Neutrophil (primary cell): ENCODE data around the gene SLC25A6.

Source experiments
- H3K27ac ChIP-seq: fragments of 200-600 bp; sonication (generic); 2 replicates; pipeline ENCODE4 v1.5.1; 2016; ENCODE audit warnings: mild to moderate bottlenecking, moderate library complexity
- H3K27me3 ChIP-seq: fragments of 200-600 bp; sonication (generic); 2 replicates; pipeline ENCODE4 v1.6.0; 2016; ENCODE audit warnings: mild to moderate bottlenecking
- H3K36me3 ChIP-seq: fragments of 200-600 bp; sonication (generic); 2 replicates; pipeline ENCODE4 v1.5.1; 2017
- H3K4me1 ChIP-seq, 2 experiments: fragments of 200-600 bp in 1 of 2; sonication (generic) in 1 of 2; 1 replicate in 1 of 2; 2 replicates in 1 of 2; pipeline versions ENCODE4 v1.5.1 to v1.6.1; 2013 to 2016; ENCODE audit warnings: low read depth in 1 of 2, low read length in 1 of 2, mild to moderate bottlenecking in 1 of 2, moderate library complexity in 1 of 2; ENCODE audit not compliant: control insufficient read depth in 1 of 2, insufficient read depth in 1 of 2
- H3K4me3 ChIP-seq, 2 experiments: fragments of 200-600 bp in 1 of 2; sonication (generic) in 1 of 2; 1 replicate in 1 of 2; 2 replicates in 1 of 2; pipeline ENCODE4 v1.5.1; 2013 to 2016; ENCODE audit warnings: low read depth in 1 of 2, low read length in 1 of 2, mild to moderate bottlenecking in 1 of 2, moderate library complexity in 1 of 2
- H3K9me3 ChIP-seq: fragments of 200-600 bp; sonication (generic); 2 replicates; pipeline ENCODE4 v1.5.1; 2016
- CTCF ChIP-seq: fragments of 200-600 bp; sonication (generic); IDR thresholded peaks from 2 replicates; pipeline ENCODE4 v1.5.1; 2016; ENCODE audit warnings: antibody characterized with exemption

Gene SLC25A6

GRCh38 chrX:1417921-1418771 lies 26.2 kb upstream of the SLC25A6 start:
- no peak for TF ChIP-seq CTCF
- Histone ChIP-seq H3K4me3 (no peak overlapping the region), H3K27ac (no peak overlapping the region), H3K36me3 (peaks cover 59% of the 10 kb centered on the region), H3K27me3 (no peaks in the 10 kb centered on the region), H3K4me1 (no peaks in the 10 kb centered on the region), H3K9me3 (peaks cover 8% of the 10 kb centered on the region)

- Histone ChIP-seq H3K9me3 (peaks cover 4% of the 10 kb centered on the region), H3K4me1 (no peaks in the 10 kb centered on the region), H3K27me3 (no peaks in the 10 kb centered on the region), H3K4me3 (no peak overlapping the region), H3K36me3 (peaks cover 62% of the 10 kb centered on the region), H3K27ac (no peak overlapping the region)
- TF ChIP-seq CTCF: no peak
Measured at GRCh38 chrX:1416965-1417760, 25.2 kb upstream of the SLC25A6 start.

GRCh38 chrX:1416327-1416784 lies 24.4 kb upstream of the SLC25A6 start:
- Histone ChIP-seq H3K27ac (no peak overlapping the region), H3K4me1 (no peaks in the 10 kb centered on the region), H3K27me3 (no peaks in the 10 kb centered on the region), H3K9me3 (no peaks in the 10 kb centered on the region), H3K4me3 (no peak overlapping the region), H3K36me3 (peaks cover 63% of the 10 kb centered on the region)
- TF ChIP-seq CTCF: no peak

GRCh38 chrX:1412551-1413161 lies 20.7 kb upstream of the SLC25A6 start:
- H3K27ac ChIP-seq: no peak overlapping the region
- H3K27me3 ChIP-seq: no peaks in the 10 kb centered on the region
- H3K4me1 ChIP-seq: no peaks in the 10 kb centered on the region
- no peak for TF ChIP-seq CTCF
- no peaks in the 10 kb centered on the region for H3K9me3 ChIP-seq
- H3K4me3 ChIP-seq: no peak overlapping the region
- peaks cover 45% of the 10 kb centered on the region for H3K36me3 ChIP-seq

GRCh38 chrX:1411326-1411725 lies 19.4 kb upstream of the SLC25A6 start:
- Histone ChIP-seq H3K4me3 (no peak overlapping the region), H3K27ac (no peak overlapping the region), H3K4me1 (no peaks in the 10 kb centered on the region), H3K27me3 (no peaks in the 10 kb centered on the region), H3K36me3 (peaks cover 57% of the 10 kb centered on the region), H3K9me3 (no peaks in the 10 kb centered on the region)
- no peak for TF ChIP-seq CTCF
